ENCODE measurements around the gene WDR75. TPM values are rescaled to one million over a fixed set of nuclear protein-coding genes. Genes with fewer than 3 reads are reported as not detected.

Gene WDR75
- total and polyA plus RNA-seq, 4 donors, result 16.3 to 50.1 (median 23.2) TPM

- no peak overlapping the region for H3K27ac ChIP-seq (ENCODE audit: low read depth in 1 of 2, low read length in 1 of 2)
- no peaks in the 10 kb centered on the region for H3K9me3 ChIP-seq (ENCODE audit: control insufficient read depth in 4 of 4, insufficient read depth in 3 of 4, low read length in 3 of 4)
- H3K36me3 ChIP-seq (ENCODE audit: control insufficient read depth in 4 of 4, insufficient read depth in 4 of 4, low read length in 4 of 4), result no peaks in the 10 kb centered on the region
- no peak for DNase-seq
- no peaks in the 10 kb centered on the region for H3K27me3 ChIP-seq (ENCODE audit: control insufficient read depth in 3 of 3, insufficient read depth in 3 of 3, low read length in 2 of 3)
- 77 to 79% methylated on average over 6 of the region's 6 CpGs for WGBS, 2 donors
- ATAC-seq (ENCODE audit: insufficient read depth, low FRiP score), result no peak
- TF ChIP-seq CTCF (IDR thresholded peaks at IDR 0.05; ENCODE audit: control extremely low read depth, extremely low read depth), result no peak
- no peak overlapping the region for H3K9ac ChIP-seq (ENCODE audit: insufficient read depth in 1 of 2, low read length in 2 of 2)
- no peak overlapping the region for H3K4me3 ChIP-seq
- peaks cover 0 to 22% (median 0%) of the 10 kb centered on the region in 5 donors for H3K4me1 ChIP-seq (ENCODE audit: control insufficient read depth in 5 of 5, insufficient read depth in 5 of 5, low read length in 5 of 5)
Measured at GRCh38 chr2:189500456-189501160, 59.3 kb downstream of the WDR75 start.

GRCh38 chr2:189501487-189501886 is 60.2 kb downstream of the WDR75 start:
- no peaks in the 10 kb centered on the region for H3K36me3 ChIP-seq (ENCODE audit: control insufficient read depth in 4 of 4, insufficient read depth in 4 of 4, low read length in 4 of 4)
- no peak overlapping the region for H3K9ac ChIP-seq (ENCODE audit: insufficient read depth in 1 of 2, low read length in 2 of 2)

GRCh38 chr2:189502714-189503113 is 61.4 kb downstream of the WDR75 start:
- WGBS, 2 donors, result 66 to 82% methylated on average over 2 of the region's 2 CpGs
- TF ChIP-seq CTCF (IDR thresholded peaks at IDR 0.05; ENCODE audit: control extremely low read depth, extremely low read depth), result no peak
- no peak overlapping the region for H3K9ac ChIP-seq (ENCODE audit: insufficient read depth in 1 of 2, low read length in 2 of 2)

More at GRCh38 chr2:189501487-189501886, 60.2 kb downstream of the WDR75 start:
- Histone ChIP-seq H3K27ac (ENCODE audit: low read depth in 1 of 2, low read length in 1 of 2) (no peak overlapping the region), H3K27me3 (ENCODE audit: control insufficient read depth in 3 of 3, insufficient read depth in 3 of 3, low read length in 2 of 3) (no peaks in the 10 kb centered on the region), H3K4me3 (no peak overlapping the region), H3K9me3 (ENCODE audit: control insufficient read depth in 4 of 4, insufficient read depth in 3 of 4, low read length in 3 of 4) (no peaks in the 10 kb centered on the region), H3K4me1 (ENCODE audit: control insufficient read depth in 5 of 5, insufficient read depth in 5 of 5, low read length in 5 of 5) (peaks cover 0 to 22% (median 0%) of the 10 kb centered on the region in 5 donors)
- WGBS, 2 donors, result 60 to 77% methylated on average over 2 of the region's 2 CpGs
- TF ChIP-seq CTCF (IDR thresholded peaks at IDR 0.05; ENCODE audit: control extremely low read depth, extremely low read depth), result no peak
- DNase-seq, result no peak
- ATAC-seq (ENCODE audit: insufficient read depth, low FRiP score), result no peak

More at GRCh38 chr2:189502714-189503113, 61.4 kb downstream of the WDR75 start:
- no peaks in the 10 kb centered on the region for H3K9me3 ChIP-seq (ENCODE audit: control insufficient read depth in 4 of 4, insufficient read depth in 3 of 4, low read length in 3 of 4)
- no peaks in the 10 kb centered on the region for H3K27me3 ChIP-seq (ENCODE audit: control insufficient read depth in 3 of 3, insufficient read depth in 3 of 3, low read length in 2 of 3)
- peaks cover 0 to 22% (median 0%) of the 10 kb centered on the region in 5 donors for H3K4me1 ChIP-seq (ENCODE audit: control insufficient read depth in 5 of 5, insufficient read depth in 5 of 5, low read length in 5 of 5)
- peak; percentile 51 to 78 (median 74) for DNase-seq
- H3K4me3 ChIP-seq, result no peak overlapping the region
- no peaks in the 10 kb centered on the region for H3K36me3 ChIP-seq (ENCODE audit: control insufficient read depth in 4 of 4, insufficient read depth in 4 of 4, low read length in 4 of 4)
- no peak for ATAC-seq (ENCODE audit: insufficient read depth, low FRiP score)
- H3K27ac ChIP-seq (ENCODE audit: low read depth in 1 of 2, low read length in 1 of 2), result no peak overlapping the region
